Measurements from ENCODE around the gene POLR1B. TPM values are rescaled to one million over a fixed set of nuclear protein-coding genes. Genes with fewer than 3 reads are reported as not detected.
"Not testable (repeated sequence)": the region's sequence is repeated elsewhere in the genome, so short reads cannot be mapped to it uniquely, and the experiment has no call there.

POLR1B gene
- total RNA-seq, 1 donor from 2014 or later: 16.8 TPM

DNA sequence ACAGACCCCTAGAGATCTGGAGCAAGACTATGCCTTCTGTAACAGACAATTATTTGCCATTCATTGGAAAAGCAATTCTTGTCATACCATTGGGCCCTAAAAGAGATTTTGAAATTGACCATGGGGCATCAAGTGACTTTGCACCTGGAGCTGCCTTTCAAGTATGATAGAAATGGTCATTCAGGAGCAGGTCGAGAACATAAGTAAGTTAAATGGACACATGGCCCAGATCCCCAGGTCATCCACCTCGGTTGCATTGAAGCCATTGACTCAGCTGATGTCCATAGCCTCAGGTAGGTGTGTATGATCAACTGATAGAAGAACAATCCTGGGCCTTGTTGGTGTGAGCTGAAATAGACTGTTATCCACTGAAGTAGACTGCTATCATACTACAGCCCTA, 61.5 kb downstream of the POLR1B start:
- DNase-seq: no peak

DNA sequence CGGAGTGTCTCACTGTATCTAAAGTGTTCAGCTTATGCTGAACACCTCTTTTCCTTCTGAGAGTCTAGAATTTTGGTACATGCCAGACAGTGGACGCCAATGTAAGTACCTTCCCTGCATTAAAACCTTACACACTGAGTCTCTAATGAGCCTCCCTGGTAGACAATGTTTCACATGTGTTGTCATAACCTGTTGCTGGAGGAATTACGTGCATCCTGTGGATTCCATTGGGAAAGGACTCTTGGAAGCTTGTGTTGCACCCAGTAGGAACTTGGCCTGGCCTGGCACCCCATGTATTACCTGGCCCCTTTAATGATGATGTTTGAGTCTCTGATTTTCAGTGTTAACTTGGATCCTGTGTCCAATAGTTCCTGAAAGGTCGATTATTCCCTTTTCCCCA, 62.7 kb downstream of the POLR1B start:
- no peak for DNase-seq

DNA sequence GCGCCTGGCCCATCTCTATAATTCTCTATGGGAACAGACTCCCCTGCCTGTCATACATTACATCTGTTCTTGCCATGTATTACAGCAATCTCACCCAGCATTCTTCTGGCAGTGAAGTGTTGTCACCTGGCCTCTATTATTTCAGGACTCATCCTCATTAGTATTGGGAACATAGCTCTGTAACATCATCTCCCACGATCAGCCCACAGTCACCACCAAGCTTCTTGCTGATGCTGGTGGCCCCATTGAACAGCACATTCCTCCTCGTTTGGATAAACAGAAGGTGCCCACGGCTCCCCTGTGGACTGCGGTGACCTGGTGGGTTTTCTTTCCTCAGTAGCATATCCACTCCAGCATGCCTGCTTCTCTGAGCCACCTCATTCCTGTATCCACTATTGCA, 63.7 kb downstream of the POLR1B start:
- no peak for DNase-seq

DNA sequence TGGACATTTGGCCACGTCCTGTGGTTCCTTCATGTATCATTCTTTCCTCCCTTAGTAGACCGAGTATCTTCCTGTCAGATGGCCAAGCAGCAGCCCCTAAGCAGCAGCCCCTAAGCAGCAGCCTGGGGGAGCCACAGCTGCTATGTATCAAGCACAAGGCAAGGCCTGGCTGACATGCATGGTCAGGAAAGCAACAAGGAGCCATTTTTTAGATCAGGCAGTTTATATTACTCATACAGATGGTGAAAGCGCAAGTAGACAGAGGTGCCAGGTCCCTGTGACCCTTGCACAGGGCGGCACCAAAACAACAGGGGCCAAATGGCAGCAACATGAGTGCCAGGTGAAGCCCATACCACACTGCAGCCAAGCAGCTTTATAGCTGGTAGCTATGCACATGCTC, 64.3 kb downstream of the POLR1B start:
- DNase-seq: no peak

DNA sequence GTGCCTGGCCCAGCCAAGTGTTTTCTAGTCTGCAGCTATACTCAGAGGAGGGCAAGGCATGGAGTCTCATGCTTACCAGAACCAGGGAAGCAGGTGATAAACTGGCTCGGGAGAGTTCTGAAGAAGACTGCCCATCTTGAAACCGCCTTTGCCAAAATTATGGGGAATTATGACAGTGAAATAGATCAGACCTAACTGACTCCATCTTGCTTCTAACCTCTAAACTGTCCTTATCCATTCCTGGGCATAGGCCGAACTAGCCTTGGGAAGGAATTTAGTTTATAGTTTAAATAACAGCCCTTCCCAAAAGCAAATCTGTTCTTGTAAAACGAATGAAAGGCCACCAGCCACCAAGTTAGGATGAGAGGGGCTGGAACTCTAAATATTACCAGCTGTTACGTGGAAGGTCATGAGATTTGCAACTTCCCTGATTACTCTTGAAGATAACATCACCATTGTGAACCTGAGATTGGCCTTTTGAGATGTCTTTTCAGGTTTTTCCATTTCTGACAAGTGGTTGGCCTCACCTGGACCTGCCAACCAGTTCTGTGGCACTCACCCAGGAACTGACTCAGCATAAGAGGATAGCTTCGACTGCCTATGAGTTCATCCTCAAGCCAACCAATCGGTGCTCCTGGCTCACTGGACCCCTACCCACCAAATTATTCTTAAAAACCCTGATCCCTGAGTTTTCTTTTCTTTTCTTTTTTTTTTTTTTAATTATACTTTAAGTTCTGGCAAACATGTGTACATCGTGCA, 65.6 kb downstream of the POLR1B start:
- DNase-seq: no peak

DNA sequence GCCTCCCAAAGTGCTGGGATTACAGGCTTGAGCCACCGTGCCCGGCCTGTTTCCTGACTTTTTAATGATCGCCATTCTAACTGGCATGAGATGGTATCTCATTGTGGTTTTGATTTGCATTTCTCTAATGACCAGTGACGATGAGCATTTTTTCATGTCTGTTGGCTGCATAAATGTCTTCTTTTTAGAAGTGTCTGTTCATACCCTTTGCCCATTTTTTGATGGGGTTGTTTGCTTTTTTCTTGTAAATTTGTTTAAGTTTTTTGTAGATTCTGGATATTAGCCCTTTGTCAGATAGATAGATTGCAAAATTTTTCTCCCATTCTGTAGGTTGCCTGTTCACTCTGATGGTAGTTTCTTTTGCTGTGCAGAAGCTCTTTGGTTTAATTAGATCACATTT, 67.1 kb downstream of the POLR1B start:
- not testable (repeated sequence) for DNase-seq

DNA sequence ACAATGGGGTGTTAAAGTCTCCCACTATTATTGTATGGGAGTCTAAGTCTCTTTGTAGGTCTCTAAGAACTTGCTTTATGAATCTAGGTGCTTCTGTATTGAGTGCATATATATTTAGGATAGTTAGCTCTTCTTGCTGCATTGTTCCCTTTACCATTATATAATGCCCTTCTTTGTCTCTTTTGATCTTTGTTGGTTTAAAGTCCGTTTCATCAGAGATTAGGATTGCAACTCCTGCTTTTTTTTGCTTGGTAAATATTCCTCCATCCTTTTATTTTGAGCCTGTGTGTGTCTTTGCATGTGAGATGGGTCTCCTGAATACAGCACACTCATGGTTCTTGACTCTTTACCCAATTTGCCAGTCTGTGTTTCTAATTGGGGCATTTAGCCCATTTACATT, 70.0 kb downstream of the POLR1B start:
- DNase-seq: not testable (repeated sequence)

DNA sequence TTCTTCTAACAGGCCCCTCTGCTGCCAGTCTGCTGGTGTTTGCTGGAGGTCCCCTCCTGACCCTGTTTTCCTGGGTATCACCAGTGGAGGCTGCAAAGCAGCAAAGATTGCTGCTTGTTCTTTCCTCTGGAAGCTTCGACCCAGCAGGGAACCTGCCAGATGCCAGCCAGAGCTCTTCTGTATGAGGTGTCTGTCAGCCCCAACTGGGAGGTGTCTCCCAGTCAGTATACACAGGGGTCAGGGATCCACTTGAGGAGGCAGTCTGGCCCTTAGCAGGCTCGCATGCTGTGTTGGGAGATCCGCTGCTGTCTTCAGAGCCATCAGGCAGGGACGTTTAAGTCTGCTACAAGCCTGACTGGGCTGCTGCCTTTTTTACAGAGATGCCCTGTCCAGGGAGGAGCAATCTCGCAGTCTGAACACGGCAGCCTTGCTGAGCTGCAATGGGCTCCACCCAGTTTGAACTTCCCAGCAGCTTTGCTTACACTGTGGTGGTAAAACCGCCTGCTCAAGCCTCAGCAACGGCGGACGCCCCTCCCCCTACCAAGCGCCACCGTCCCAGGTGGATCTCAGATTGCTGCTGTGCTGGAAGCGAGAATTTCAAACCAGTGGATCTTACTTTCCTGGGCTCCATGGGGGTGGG, 72.1 kb downstream of the POLR1B start:
- DNase-seq: no peak

DNA sequence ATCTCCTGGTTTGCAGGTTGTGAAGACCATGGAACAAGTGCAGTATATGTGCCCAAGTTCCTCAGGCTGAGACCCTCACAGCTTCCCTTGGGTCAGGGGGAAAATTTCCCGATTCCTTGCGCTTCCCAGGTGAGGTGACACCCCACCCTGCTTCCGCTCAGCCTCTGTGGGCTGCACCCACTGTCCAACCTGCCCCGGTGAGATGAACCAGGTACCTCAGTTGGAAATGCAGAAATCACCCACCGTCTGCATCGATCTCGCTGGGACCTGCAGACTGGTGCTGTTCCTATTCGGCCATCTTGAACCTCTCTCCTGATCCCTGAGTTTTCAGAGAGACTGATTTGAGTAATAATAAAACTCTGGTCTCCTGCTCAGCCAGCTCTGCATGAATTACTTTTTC, 72.8 kb downstream of the POLR1B start:
- DNase-seq: no peak

DNA sequence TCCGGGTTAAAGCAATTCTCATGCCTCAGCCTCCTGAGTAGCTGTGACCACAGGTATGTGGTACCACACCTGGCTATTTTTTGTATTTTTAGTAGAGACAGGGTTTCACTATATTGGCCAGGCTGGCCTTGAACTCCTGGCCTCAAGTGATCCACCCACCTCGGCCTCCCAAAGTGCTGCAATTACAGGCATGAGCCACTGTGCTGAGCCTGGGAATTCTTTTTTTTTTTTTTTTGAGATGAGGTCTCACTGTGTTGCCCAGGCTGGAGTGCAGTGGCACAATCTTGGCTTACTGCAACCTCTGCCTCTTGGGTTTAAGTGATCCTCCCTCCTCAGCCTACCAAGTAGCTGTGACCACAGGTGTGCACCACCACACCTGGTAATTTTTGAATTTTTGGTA, 73.5 kb downstream of the POLR1B start:
- DNase-seq: not testable (repeated sequence)

DNA sequence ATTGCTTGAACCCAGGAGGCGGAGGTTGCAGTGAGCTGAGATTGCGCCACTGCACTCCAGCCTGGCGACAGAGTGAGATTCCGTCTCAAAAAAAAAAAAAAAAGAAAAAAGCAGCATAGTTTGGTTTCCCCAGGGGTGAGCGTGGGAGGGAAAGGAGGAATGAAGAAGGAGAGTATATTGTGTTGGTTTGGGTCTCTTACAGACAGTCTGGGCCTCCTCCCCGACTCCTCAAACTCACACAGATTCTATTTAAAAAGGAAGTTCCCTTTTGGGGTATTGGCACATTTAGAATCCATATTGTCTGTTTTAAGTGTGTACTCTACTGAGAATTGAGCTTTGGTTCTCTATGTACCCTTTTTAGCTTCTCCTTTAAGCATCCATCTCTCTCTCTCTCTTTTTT, 76.1 kb downstream of the POLR1B start:
- no peak for DNase-seq

DNA sequence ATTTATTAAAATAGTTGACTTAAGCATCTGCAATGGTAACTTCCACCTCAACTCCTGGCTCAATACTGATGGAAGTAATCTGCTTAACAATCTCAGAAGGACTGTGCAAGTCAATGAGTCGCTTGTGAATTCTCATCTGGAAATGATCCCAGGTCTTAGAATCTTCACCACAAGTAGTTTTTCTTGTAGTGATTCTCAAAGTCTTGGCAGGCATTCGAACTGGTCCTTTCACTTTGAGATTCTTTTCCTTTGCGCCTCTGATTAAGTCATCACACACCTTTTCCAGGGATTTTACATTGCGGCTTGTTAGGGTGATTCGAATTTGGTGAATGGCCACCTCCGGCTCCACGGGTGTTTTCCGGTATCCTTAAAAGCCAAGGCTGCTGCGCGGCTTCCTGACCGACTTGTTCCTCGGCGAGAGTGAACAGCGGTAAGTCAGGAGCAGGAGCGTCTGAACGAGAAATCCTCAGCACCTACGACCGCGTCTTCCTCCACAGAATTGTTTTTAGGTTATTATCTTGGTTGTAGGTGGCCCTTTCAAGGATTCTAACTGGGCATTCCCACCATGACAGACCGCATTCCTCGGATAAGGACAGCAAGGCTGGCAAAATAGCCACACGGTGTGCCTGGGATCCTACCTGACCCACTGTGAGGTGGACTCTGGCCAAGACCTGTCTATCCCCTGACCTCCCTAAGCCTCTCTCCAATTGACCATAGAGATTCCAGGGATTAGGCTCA, 79.7 kb downstream of the POLR1B start:
- no peak for DNase-seq

DNA sequence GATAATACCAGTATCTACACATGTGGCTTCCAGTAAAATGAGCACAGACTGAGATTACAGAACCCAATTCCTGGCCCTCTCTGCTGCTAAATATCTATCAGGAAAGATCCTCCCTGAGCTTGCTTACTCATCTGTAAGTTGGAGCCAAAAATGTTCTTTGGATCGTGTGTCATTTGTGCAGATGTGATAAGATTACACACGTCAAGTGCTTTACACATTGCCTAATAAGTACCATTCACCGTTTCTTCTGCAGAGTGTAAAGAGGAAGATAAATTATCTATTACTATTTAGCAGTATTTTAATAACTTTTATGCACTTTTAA, 80.2 kb downstream of the POLR1B start:
- no peak for DNase-seq

DNA sequence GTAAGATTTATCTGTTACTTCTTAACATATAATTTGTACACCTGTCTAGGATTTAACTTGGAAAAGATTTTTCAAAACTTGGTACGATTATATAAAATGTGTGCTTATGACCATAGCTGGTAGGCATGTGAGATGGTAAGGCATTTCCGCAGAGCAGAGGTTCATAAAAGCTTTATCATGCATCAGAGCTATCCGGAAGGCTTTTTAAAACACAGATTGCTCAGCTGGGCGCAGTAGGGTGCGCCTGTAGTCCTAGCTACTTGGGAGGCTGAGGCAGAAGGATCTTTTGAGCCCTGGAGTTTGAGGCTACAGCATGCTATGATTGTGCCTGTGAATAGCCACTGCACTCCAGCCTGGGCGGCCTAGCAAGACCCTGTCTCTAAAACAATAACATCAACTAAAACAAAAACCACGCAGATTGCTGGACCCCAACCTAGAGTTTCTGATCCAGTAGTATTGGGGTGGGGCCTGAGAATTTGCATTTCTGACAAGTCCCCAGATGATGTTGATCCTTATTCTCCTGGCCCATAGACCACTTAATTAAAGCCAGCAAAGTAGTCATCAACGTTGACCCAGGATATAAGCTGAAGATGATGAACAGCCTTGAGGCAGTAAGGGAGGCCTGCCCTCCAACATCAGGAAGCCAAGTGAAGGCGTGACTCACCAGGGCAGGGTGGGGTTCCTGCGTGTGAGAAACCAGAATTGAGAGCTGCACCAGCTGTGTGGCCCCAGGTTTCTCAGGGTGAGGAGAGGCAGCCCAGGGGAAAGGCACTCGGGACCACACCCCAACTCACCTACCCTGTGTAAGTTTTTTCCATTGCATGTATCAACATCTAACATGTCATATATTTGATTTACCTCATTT, 81.9 kb downstream of the POLR1B start:
- peak; percentile 70 for DNase-seq

DNA sequence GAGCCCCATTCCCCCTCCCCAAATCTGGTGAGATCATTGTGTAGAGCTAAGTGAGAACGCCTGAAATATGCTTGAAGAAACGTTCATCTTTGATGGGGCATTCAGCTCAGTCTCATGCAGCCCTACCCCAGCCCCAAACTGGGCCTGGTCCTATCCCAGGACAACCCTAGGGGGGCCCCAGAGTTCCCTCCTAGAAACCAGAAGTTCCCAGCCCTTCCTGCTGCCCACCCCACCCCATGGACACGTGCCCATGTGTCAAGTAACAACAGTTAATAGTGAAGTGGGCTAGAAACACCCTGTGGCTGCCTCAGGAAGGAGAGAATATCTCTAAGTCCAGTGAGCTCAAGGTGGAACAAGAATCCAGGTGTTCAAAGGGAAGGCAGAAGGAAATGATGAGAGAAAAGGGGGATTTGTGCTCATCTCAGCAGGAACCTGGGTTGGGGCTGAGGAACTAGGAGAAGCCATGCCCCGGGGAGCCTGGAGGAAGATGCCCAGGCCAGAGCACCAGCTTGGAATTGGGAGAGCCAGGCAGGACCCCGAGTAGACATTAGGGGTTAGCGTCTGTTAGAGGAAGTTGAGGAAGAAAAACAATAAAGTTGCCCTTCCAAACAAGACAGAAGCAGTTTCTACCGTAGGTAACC, 83.3 kb downstream of the POLR1B start:
- DNase-seq: no peak

DNA sequence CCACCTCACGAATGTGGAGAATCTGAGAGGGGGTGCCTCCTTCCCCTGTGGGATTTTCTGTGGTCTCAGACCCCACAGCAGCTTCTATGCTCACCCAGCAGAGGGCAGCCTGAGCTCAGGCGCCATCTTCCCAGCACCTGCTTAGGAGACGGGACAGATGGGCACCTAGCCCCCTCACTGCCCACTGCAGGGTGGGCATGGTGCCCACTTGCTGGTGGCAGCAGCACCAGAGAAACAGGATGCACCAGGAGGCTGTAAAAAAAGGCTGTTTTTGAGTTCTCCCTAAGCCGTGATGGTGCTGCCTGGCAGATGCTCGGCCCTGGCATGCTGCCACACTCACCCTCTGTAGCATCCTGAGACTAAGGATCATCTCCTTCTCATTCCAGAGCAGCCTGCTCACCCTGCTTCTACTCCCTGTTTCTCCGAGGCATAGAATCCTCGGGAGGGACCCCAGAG, 84.4 kb downstream of the POLR1B start:
- peak; percentile 86 for DNase-seq

Other genes starting within 250 kb of the POLR1B start
- gene RGPD8, start 108.8 kb upstream of the POLR1B start, total RNA-seq: 10.5 and 16.2 TPM in 2 replicates
- gene TTL, start 60.3 kb upstream of the POLR1B start, total RNA-seq: 20.8 and 27.6 TPM in 2 replicates
- 3.4 and 5.6 TPM in 2 replicates for gene CHCHD5, start 42.1 kb downstream of the POLR1B start, total RNA-seq
- gene SLC20A1, start 103.5 kb downstream of the POLR1B start, total RNA-seq: 31.1 and 75.5 TPM in 2 replicates
- not detected in 2 replicates for gene NT5DC4, start 178.6 kb downstream of the POLR1B start, total RNA-seq
- 2.4 and 12.8 TPM in 2 replicates for gene CKAP2L, start 222.1 kb downstream of the POLR1B start, total RNA-seq
- gene IL1A, start 242.0 kb downstream of the POLR1B start, total RNA-seq: under 0.01 and 0.19 TPM in 2 replicates

Measured in dermis blood vessel endothelial cell (primary cell).